GM18909 (cell line): ENCODE measurements around the gene ITPR3.

ENCODE experiments used
- ATAC-seq: cut with Tn5 transposase; IDR thresholded peaks from one replicate; pipeline ENCODE4 v1.9.1; 2021; ENCODE audit warnings: mild to moderate bottlenecking; ENCODE audit not compliant: unreplicated experiment, poor library complexity

Gene ITPR3

GRCh38 chr6:33683576-33684427, 62.7 kb downstream of the ITPR3 start:
- no peak for ATAC-seq

DNA sequence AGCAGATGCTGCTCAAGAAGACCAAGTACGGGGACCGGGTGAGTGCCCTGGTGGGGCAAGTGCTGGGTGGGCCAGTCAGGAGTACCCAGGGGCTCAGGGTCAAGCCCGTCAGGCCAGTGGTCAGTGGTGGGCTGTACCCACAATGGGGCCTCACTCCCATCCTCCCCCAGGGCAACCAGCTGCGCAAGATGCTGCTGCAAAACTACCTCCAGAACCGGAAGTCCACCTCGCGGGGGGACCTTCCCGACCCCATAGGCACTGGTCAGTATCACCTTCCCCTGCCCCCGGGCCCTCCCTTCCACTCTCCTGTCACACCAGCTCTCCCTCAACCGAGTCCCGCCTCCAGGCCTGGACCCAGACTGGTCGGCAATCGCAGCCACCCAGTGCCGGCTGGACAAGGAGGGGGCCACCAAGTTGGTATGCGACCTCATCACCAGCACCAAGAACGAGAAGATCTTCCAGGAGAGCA, 63.3 kb downstream of the ITPR3 start:
- no peak for ATAC-seq

- no peak for ATAC-seq
Observed at GRCh38 chr6:33684983-33685382, 63.9 kb downstream of the ITPR3 start.

GRCh38 chr6:33685411-33686224, 64.5 kb downstream of the ITPR3 start:
- no peak for ATAC-seq

GRCh38 chr6:33686225-33686924, 65.3 kb downstream of the ITPR3 start:
- no peak for ATAC-seq

- no peak for ATAC-seq
Observed at GRCh38 chr6:33686981-33687975, 66.2 kb downstream of the ITPR3 start.

DNA sequence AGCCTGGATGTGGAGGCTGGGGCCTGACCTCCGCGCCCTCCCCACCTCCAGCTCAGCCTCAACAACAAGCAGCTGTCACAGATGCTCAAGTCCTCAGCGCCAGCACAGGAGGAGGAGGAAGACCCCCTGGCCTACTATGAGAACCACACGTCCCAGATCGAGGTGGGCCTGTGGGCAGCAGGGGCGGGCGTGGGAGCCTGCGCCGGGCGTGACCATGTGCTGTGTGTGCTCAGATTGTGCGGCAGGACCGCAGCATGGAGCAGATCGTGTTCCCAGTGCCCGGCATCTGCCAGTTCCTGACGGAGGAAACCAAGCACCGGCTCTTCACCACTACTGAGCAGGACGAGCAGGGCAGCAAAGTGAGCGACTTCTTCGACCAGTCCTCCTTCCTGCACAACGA, 66.9 kb downstream of the ITPR3 start:
- ATAC-seq: no peak

GRCh38 chr6:33688451-33689147, 67.5 kb downstream of the ITPR3 start:
- no peak for ATAC-seq

DNA sequence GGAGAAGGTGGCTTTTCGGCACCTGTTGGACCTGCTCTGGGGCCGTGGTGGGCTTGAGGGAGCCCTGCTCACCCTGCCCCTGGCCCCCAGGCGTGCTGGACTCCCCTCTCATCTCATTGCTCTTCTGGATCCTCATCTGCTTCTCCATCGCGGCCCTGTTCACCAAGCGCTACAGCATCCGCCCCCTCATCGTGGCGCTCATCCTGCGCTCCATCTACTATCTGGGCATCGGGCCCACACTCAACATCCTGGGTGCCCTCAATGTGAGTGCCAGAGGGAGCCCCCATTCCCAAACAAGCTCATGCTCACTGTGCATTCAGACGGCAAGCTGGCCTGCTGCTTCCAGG, 68.0 kb downstream of the ITPR3 start:
- ATAC-seq: no peak

GRCh38 chr6:33689879-33690278, 68.8 kb downstream of the ITPR3 start:
- ATAC-seq: no peak

DNA sequence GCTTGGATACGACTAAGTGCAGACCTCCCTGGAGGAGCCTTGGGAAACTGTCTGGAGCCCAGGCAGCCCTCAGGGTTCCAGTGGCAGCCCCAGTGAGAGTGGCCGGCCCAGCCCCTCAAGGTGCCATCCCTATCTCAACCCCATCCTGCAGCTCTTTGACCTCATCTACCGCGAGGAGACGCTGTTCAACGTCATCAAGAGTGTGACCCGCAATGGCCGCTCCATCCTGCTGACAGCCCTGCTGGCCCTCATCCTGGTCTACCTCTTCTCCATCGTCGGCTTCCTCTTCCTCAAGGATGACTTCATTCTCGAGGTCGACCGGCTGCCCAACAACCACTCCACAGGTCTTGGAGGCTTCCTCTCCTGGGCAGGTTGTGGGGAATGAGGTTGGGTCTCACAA, 69.6 kb downstream of the ITPR3 start:
- no peak for ATAC-seq

DNA sequence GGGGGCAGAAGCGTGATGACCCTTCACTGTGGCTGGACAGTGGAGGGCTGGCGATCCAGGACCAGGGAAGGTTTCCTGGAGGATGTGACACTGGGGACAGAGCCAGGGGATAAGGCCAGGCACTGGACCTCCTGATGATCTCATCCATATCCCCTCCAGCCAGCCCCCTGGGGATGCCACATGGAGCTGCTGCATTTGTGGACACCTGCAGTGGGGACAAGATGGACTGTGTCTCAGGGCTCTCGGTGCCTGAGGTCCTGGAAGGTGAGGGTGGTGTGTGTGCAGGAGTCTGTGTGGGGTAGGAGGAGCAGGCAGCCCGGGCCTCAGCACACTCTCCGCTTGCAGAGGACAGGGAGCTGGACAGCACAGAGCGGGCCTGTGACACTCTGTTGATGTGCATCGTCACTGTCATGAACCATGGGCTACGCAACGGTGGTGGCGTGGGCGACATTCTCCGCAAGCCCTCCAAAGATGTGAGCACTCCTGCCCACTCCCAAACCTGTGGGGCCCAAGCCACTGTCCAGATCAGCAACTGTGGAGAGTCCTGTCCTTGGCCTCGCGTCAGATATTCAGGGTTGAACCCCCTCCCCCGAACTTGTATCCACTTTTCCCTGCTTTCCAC, 70.4 kb downstream of the ITPR3 start:
- no peak for ATAC-seq

GRCh38 chr6:33692078-33692759, 71.1 kb downstream of the ITPR3 start:
- no peak for ATAC-seq

DNA sequence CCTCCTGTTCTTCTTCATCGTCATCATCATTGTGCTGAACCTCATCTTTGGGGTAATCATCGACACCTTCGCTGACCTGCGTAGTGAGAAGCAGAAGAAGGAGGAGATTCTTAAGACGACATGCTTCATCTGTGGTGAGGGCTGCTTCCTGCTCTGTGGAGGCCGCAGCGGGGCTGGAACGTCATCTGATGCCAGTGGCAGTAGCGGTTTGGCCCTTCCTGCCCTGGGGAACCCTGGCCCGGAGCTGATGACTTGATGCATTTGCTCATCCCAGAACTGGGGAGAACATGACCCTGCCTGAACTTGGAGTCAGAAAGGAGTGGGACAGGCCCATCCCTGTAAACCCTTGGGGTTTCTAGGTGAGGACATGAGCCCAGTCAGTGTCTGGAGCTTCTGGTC, 71.6 kb downstream of the ITPR3 start:
- ATAC-seq: no peak

- ATAC-seq: no peak
Observed at GRCh38 chr6:33693186-33694105, 72.3 kb downstream of the ITPR3 start.

DNA sequence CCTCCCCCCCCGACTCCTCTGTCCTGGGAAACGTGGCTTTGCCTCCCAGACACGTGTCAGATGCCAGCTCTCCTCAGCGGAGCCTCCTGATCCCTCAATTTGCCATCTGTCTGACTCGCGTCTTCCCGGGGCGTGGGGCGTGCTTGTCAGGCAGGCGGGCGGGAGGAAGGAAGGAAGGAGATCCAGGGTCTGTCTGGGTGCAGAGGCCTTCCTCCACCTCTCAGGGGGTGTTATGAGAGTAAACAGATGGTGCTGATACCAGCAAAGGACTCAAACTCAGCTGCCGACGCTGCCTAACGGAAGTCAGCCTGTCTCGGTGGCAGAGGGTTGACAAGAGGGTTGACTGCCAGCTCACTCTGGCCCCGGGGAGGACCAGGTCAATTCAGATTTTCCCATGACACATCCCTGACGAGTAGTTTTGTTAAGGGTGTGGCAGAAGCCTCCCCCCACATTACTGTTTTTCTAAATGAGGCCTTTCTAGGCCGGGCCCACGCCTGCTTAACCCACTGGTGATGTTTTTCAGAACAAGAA, 73.3 kb downstream of the ITPR3 start:
- ATAC-seq: no peak

DNA sequence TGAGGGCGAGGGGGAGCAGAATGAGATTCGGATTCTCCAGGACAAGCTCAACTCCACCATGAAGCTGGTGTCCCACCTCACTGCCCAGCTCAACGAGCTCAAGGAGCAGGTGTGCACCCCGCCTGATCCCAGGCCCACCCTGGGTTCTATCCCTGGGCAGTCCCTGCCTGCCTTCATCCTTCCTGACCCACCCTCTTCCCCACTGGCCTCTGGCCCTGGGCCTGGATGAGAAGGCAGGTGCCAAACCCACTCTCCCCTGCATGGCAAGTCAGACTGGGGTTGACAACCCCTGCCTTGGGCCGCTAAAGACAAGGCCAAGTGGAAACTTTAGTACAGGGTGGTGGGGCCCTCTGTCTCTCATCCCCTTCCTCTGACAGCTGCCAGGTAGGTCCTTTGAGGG, 73.9 kb downstream of the ITPR3 start:
- no peak for ATAC-seq
